Activated T-cell treated with anti-CD3 and anti-CD28 coated beads, Interleukin-2, amount 50 U/mL, for 4 hours (primary cell): Measurements from ENCODE around the gene SULT2B1. TPM values are rescaled to one million over a fixed set of nuclear protein-coding genes. Genes with fewer than 3 reads are reported as not detected.

Experiments used
- ATAC-seq, 2 donors: fragments of 200-7000 bp; cut with Tn5 transposase; one replicate each; pipeline ENCODE4 v1.10.0; 2021
- DNase-seq: peaks from one replicate; pipeline ENCODE4 v3.0.0-alpha.2; 2020
- H3K27me3 Mint-ChIP-seq: one replicate; pipeline ENCODE4 v1.8.0; 2021; ENCODE audit warnings: low read depth, mixed read lengths
- H3K36me3 Mint-ChIP-seq: one replicate; pipeline ENCODE4 v1.8.0; 2022; ENCODE audit warnings: mixed read lengths; ENCODE audit not compliant: insufficient read depth
- H3K4me1 Mint-ChIP-seq: one replicate; pipeline ENCODE4 v1.8.0; 2021; ENCODE audit warnings: low read depth, mixed read lengths
- H3K4me3 Mint-ChIP-seq: one replicate; pipeline ENCODE4 v1.8.0; 2021; ENCODE audit warnings: mild to moderate bottlenecking, moderate library complexity, mixed read lengths
- H3K9me3 Mint-ChIP-seq: one replicate; pipeline ENCODE4 v1.8.0; 2021; ENCODE audit warnings: mixed read lengths
- total RNA-seq, 3 donors: library from RNA; stranded (reverse); gene quantifications; one replicate each; pipeline ENCODE4 v1.2.1, GENCODE V29; 2021

The SULT2B1 gene
- total RNA-seq, 3 donors from 2014 or later, result not detected

- DNase-seq (no peak), ATAC-seq (no peak)
- peaks cover 47% of the 10 kb centered on the region for H3K4me1 Mint-ChIP-seq
- H3K4me3 Mint-ChIP-seq, result no peak overlapping the region
- H3K9me3 Mint-ChIP-seq, result no peaks in the 10 kb centered on the region
- H3K27me3 Mint-ChIP-seq, result no peaks in the 10 kb centered on the region
- peaks cover 5% of the 10 kb centered on the region for H3K36me3 Mint-ChIP-seq
These were observed 90.9 kb downstream of the SULT2B1 start for GRCh38 chr19:48642862-48643261.

DNA sequence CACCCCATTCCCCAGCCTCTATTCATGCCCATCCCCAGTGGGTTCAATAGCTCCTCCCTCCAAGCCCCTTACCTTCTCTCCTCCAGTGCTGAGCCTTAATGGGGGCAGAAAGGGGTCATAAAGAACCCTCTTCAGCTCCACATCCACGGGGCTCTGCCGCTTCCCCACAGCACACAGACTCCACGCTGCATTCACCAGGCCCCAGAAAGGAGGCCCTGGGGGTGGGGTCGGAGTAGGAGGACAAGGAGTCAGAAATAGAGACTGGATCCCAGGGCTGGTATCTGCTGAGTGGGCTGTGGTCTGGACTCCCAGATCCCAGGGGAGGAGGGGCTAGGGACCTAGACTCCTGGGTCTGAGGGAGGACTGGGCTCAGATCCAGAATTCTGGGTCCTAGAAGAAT, 92.4 kb downstream of the SULT2B1 start:
- DNase-seq, result no peak

DNA sequence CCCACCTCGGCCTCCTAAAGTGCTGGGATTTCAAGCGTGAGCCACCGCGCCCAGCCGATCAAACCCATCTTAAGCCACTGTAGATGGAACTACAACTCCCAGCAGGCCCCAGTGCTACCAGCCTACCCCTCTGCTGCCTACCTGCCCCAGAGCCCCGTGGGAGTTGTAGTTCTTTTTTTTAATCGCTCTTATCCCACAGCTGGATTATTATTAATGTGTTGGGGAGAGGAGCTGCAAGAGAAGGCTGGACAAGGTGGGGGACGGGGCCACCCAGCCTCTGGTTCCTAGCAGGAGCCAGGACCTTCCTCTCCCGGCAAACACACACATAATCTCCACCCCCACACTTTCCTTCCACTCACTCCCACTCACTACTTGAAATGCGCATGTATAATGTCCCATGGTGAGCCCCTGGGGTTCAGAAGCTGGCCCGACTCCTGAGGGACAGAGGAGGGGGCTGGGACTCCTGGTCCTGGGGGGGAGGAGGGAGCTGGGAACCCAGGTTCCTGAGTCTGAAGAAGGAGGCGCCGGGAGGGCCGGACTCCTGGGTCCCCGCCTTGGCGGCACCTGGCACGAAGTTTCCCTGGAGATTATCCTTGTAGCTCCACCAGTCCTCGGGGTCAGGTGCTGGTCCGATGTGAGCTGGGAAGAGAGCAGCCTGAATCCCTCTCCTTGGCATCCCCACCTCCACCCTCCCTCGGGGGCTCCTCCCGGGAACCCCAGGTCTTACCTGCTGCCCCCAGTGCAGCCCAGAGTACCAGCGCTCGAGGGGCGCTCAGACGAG, 93.1 kb downstream of the SULT2B1 start:
- peaks cover 42% of the 10 kb centered on the region for H3K4me1 Mint-ChIP-seq
- DNase-seq (peak; percentile 66), ATAC-seq (peak; percentile 74 to 77)
- peak overlapping the region; percentile 84 for H3K4me3 Mint-ChIP-seq
- no peaks in the 10 kb centered on the region for H3K36me3 Mint-ChIP-seq
- H3K27me3 Mint-ChIP-seq, result no peaks in the 10 kb centered on the region
- no peaks in the 10 kb centered on the region for H3K9me3 Mint-ChIP-seq

More for the DNA sequence above, 92.4 kb downstream of the SULT2B1 start:
- no peaks in the 10 kb centered on the region for H3K9me3 Mint-ChIP-seq
- H3K36me3 Mint-ChIP-seq, result no peaks in the 10 kb centered on the region
- H3K4me3 Mint-ChIP-seq, result no peak overlapping the region
- peaks cover 43% of the 10 kb centered on the region for H3K4me1 Mint-ChIP-seq
- no peaks in the 10 kb centered on the region for H3K27me3 Mint-ChIP-seq
- no peak for ATAC-seq

- DNase-seq (no peak), ATAC-seq (no peak)
- no peaks in the 10 kb centered on the region for H3K27me3 Mint-ChIP-seq
- H3K9me3 Mint-ChIP-seq, result no peaks in the 10 kb centered on the region
- peak overlapping the region; percentile 84 for H3K4me3 Mint-ChIP-seq
- peaks cover 41% of the 10 kb centered on the region for H3K4me1 Mint-ChIP-seq
- no peaks in the 10 kb centered on the region for H3K36me3 Mint-ChIP-seq
These were observed 93.6 kb downstream of the SULT2B1 start for GRCh38 chr19:48645620-48646000.

GRCh38 chr19:48646001-48646721, 94.2 kb downstream of the SULT2B1 start, which contains the start of gene CA11:
TSS of gene CA11 (minus strand) at chr19:48646187. CDS start at chr19:48645632, 555 bp downstream.
- peaks cover 43% of the 10 kb centered on the region for H3K4me1 Mint-ChIP-seq
- H3K4me3 Mint-ChIP-seq, result peak within 1 kb of the TSS; percentile 84
- no peaks in the 10 kb centered on the region for H3K36me3 Mint-ChIP-seq
- ATAC-seq, result peak; percentile 85 to 87
- H3K27me3 Mint-ChIP-seq, result no peaks in the 10 kb centered on the region
- peak; percentile 89 for DNase-seq
- H3K9me3 Mint-ChIP-seq, result no peaks in the 10 kb centered on the region

- H3K9me3 Mint-ChIP-seq, result no peaks in the 10 kb centered on the region
- peaks cover 44% of the 10 kb centered on the region for H3K4me1 Mint-ChIP-seq
- H3K27me3 Mint-ChIP-seq, result no peaks in the 10 kb centered on the region
- no peaks in the 10 kb centered on the region for H3K36me3 Mint-ChIP-seq
- ATAC-seq (no peak), DNase-seq (no peak)
- peak overlapping the region; percentile 47 for H3K4me3 Mint-ChIP-seq
These were observed 94.8 kb downstream of the SULT2B1 start for GRCh38 chr19:48646722-48647216.

GRCh38 chr19:48648134-48648533, 96.2 kb downstream of the SULT2B1 start:
- DNase-seq, result no peak
- ATAC-seq, result no peak
- no peaks in the 10 kb centered on the region for H3K36me3 Mint-ChIP-seq
- H3K9me3 Mint-ChIP-seq, result no peaks in the 10 kb centered on the region
- peaks cover 46% of the 10 kb centered on the region for H3K4me1 Mint-ChIP-seq
- H3K4me3 Mint-ChIP-seq, result peak overlapping the region; percentile 3
- no peaks in the 10 kb centered on the region for H3K27me3 Mint-ChIP-seq

Other genes starting within 250 kb of the SULT2B1 start
- gene EMP3, start 226.6 kb upstream of the SULT2B1 start, total RNA-seq, result 100 to 1,000 TPM; 187 to 207 (median 196) TPM
- 1 to 10 TPM; 5.2 to 6.4 (median 5.6) TPM for gene TMEM143, start 188.2 kb upstream of the SULT2B1 start, total RNA-seq
- not detected for gene SYNGR4, start 187.8 kb upstream of the SULT2B1 start, total RNA-seq
- 10 to 100 TPM; 58.6 to 63.8 (median 61.3) TPM for gene KDELR1, start 160.6 kb upstream of the SULT2B1 start, total RNA-seq
- under 1 TPM; 0.11 to 0.14 (median 0.13) TPM for gene GRIN2D, start 158.5 kb upstream of the SULT2B1 start, total RNA-seq
- gene GRWD1, start 106.2 kb upstream of the SULT2B1 start, total RNA-seq, result 100 to 1,000 TPM; 175 to 192 (median 187) TPM
- 1 to 10 TPM; 3.1 to 3.3 (median 3.3) TPM for gene KCNJ14, start 96.6 kb upstream of the SULT2B1 start, total RNA-seq
- gene CYTH2, start 82.8 kb upstream of the SULT2B1 start, total RNA-seq, result 10 to 100 TPM; 30.7 to 36.2 (median 31.5) TPM
- 1 to 10 TPM; 1.8 to 2.6 (median 2.0) TPM for gene LMTK3, start 40.3 kb upstream of the SULT2B1 start, total RNA-seq
- not detected for gene SPACA4, start 54.6 kb downstream of the SULT2B1 start, total RNA-seq
- 10 to 100 TPM; 11.3 to 15.7 (median 13.1) TPM for gene FAM83E, start 62.9 kb downstream of the SULT2B1 start, total RNA-seq
- 1,000 to 10,000 TPM; 2,406 to 2,595 (median 2,478) TPM for gene RPL18, start 67.0 kb downstream of the SULT2B1 start, total RNA-seq
- 10 to 100 TPM; 39.8 to 43.1 (median 40.6) TPM for gene SPHK2, start 67.3 kb downstream of the SULT2B1 start, total RNA-seq
- gene DBP, start 85.2 kb downstream of the SULT2B1 start, total RNA-seq, result 10 to 100 TPM in 2 of 3 donors, 1 to 10 TPM in 1; 6.7 to 12.3 (median 11.2) TPM
- 10 to 100 TPM in 1 of 3 donors, 1 to 10 TPM in 2; 8.8 to 11.6 (median 9.1) TPM for gene CA11, start 94.0 kb downstream of the SULT2B1 start, total RNA-seq
- under 1 TPM; 0.11 to 0.26 (median 0.18) TPM for gene NTN5, start 120.8 kb downstream of the SULT2B1 start, total RNA-seq
- gene FUT2, start 143.8 kb downstream of the SULT2B1 start, total RNA-seq, result under 1 TPM in 1 of 3 donors, not detected in 2; 0.14 TPM
- under 1 TPM; 0.33 to 0.69 (median 0.51) TPM for gene MAMSTR, start 167.6 kb downstream of the SULT2B1 start, total RNA-seq
- gene RASIP1, start 188.4 kb downstream of the SULT2B1 start, total RNA-seq, result under 1 TPM; 0.16 to 0.65 (median 0.18) TPM
- gene IZUMO1, start 194.7 kb downstream of the SULT2B1 start, total RNA-seq, result not detected
- under 1 TPM; 0.13 to 0.22 (median 0.18) TPM for gene FUT1, start 200.5 kb downstream of the SULT2B1 start, total RNA-seq
- gene FGF21, start 203.4 kb downstream of the SULT2B1 start, total RNA-seq, result not detected